Right lobe of liver (tissue), 4 donors: ENCODE data around the gene NECAB2.

Experiments used
- CTCF ChIP-seq, 4 donors: fragments of 200-600 bp in 3 of 4; fragments of 450-650 bp in 1 of 4; IDR thresholded peaks; one replicate each; pipeline versions ENCODE4 v1.5.1 to v1.8.0; 2016 to 2022; ENCODE audit warnings: antibody characterized with exemption in 4 of 4, mild to moderate bottlenecking in 2 of 4
- POLR2A ChIP-seq: fragments of 450-650 bp; IDR thresholded peaks from one replicate; pipeline ENCODE4 v1.6.1; 2017; ENCODE audit warnings: antibody characterized with exemption, mild to moderate bottlenecking
- donor health status: DM: no; HTN: no; CAD: no.
- donor health status: DM: no; HTN: no; CAD: no.
- donor health status: DM: no; HTN: yes; CAD: no.

- TF ChIP-seq POLR2A (no peak), CTCF (IDR thresholded peaks at IDR 0.05) (no peak)
These were observed 33.1 kb downstream of the NECAB2 start for GRCh38 chr16:84000989-84001642.
